Endothelial cell of umbilical vein (primary cell): Measurements from ENCODE around the gene CCR3. TPM values are rescaled to one million over a fixed set of nuclear protein-coding genes. Genes with fewer than 3 reads are reported as not detected.

Source experiments
- BruUV-seq: library from RNA; stranded (reverse); fragments of 400-500 nt; replicated peaks from 2 replicates; lab custom pipeline; 2021; lab: Mats Ljungman, UMichigan
- CTCF ChIA-PET: fragments of 300-600, 350-600 bp; sonication (Branson Sonifier 250); formaldehyde crosslinking; loops from one replicate; lab custom pipeline; 2021; ENCODE audit warnings: antibody characterized with exemption, inconsistent platforms; lab: Charles Lee
- POLR2A ChIA-PET: fragments of 300-600, 350-600 bp; sonication (Branson Sonifier 250); formaldehyde crosslinking; loops from one replicate; lab custom pipeline; 2021; ENCODE audit warnings: antibody characterized with exemption, inconsistent platforms; lab: Charles Lee
- DNase-seq: peaks from one replicate; pipeline ENCODE4 v3.0.0-alpha.2; 2011; ENCODE audit warnings: low read depth, low spot score
- FAIRE-seq: peaks from 2 replicates; lab custom pipeline; 2011; peaks lifted over from hg19 to GRCh38; lab: Jason Lieb, UNC
- H2AFZ ChIP-seq: 2 replicates; pipeline ENCODE4 v1.6.0; 2012; ENCODE audit warnings: low read depth, low read length, control low read depth, inconsistent platforms
- H3K27ac ChIP-seq: 2 replicates; pipeline ENCODE4 v1.5.1; 2011; ENCODE audit warnings: low read depth, mild to moderate bottlenecking, control low read depth, low read length, moderate library complexity; ENCODE audit not compliant: insufficient read depth
- H3K27me3 ChIP-seq, 2 experiments: 2 replicates each; pipeline versions ENCODE4 v1.6.0 to v1.6.1; 2011; ENCODE audit warnings: low read length in 2 of 2, mixed read lengths in 1 of 2; ENCODE audit not compliant: control insufficient read depth in 2 of 2, insufficient read depth in 2 of 2
- H3K36me3 ChIP-seq, 2 experiments: 2 replicates in 1 of 2; 3 replicates in 1 of 2; pipeline ENCODE4 v1.5.1; 2011; ENCODE audit warnings: low read length in 2 of 2, mild to moderate bottlenecking in 1 of 2, moderate library complexity in 1 of 2; ENCODE audit not compliant: control insufficient read depth in 2 of 2, insufficient read depth in 2 of 2; ENCODE audit errors: extremely low read depth in 1 of 2
- H3K4me1 ChIP-seq: 3 replicates; pipeline ENCODE4 v1.5.1; 2011; ENCODE audit warnings: mild to moderate bottlenecking, low read length; ENCODE audit not compliant: control insufficient read depth, insufficient read depth; ENCODE audit errors: extremely low read depth
- H3K4me2 ChIP-seq: 2 replicates; pipeline ENCODE4 v1.6.1; 2011; ENCODE audit warnings: low read length, control low read depth, mixed read lengths; ENCODE audit not compliant: insufficient read depth
- H3K4me3 ChIP-seq, 3 experiments: fragments of 200-600 bp in 1 of 3; sonication (generic), shearing (Covaris generic) in 1 of 3; replicated peaks in 1 of 3; 2 replicates each; pipeline ENCODE4 v1.5.1; 2011 to 2016; ENCODE audit warnings: control low read depth in 3 of 3, low read length in 3 of 3, mild to moderate bottlenecking in 2 of 3, inconsistent platforms in 1 of 3, low read depth in 1 of 3, moderate library complexity in 1 of 3; ENCODE audit not compliant: insufficient read depth in 1 of 3
- H3K79me2 ChIP-seq: 2 replicates; pipeline ENCODE4 v1.6.0; 2012; ENCODE audit warnings: low read length, inconsistent platforms; ENCODE audit not compliant: control insufficient read depth, insufficient read depth
- H3K9ac ChIP-seq: replicated peaks from 2 replicates; pipeline ENCODE3; 2011; ENCODE audit warnings: low read length, control low read depth; ENCODE audit not compliant: insufficient read depth; ENCODE audit errors: extremely low read depth
- H3K9me1 ChIP-seq: replicated peaks from 3 replicates; pipeline ENCODE4 v1.6.0; 2011; ENCODE audit warnings: mild to moderate bottlenecking, low read length; ENCODE audit not compliant: control insufficient read depth, insufficient read depth; ENCODE audit errors: extremely low read depth
- H3K9me3 ChIP-seq: replicated peaks from 2 replicates; pipeline ENCODE4 v1.5.1; 2012; ENCODE audit warnings: low read length, inconsistent platforms; ENCODE audit not compliant: control insufficient read depth, insufficient read depth
- H4K20me1 ChIP-seq: replicated peaks from 2 replicates; pipeline ENCODE3; 2011; ENCODE audit warnings: mild to moderate bottlenecking, low read length; ENCODE audit not compliant: control insufficient read depth, insufficient read depth; ENCODE audit errors: extremely low read depth
- EZH2 ChIP-seq: IDR thresholded peaks from 2 replicates; pipeline ENCODE4 v1.6.1; 2012; ENCODE audit warnings: borderline replicate concordance, low read depth, mild to moderate bottlenecking, moderate library complexity, low read length, inconsistent platforms; ENCODE audit not compliant: severe bottlenecking
- FOS ChIP-seq: IDR thresholded peaks from 2 replicates; pipeline ENCODE4 v1.6.1; 2011; ENCODE audit warnings: mild to moderate bottlenecking, low read length, moderate library complexity, borderline replicate concordance; ENCODE audit not compliant: insufficient read depth
- MYC ChIP-seq: IDR thresholded peaks from one replicate; pipeline ENCODE4 v1.6.1; 2011; ENCODE audit warnings: mild to moderate bottlenecking, low read depth, low read length
- POLR2A ChIP-seq: IDR thresholded peaks from 2 replicates; pipeline ENCODE4 v1.6.1; 2012; ENCODE audit warnings: low read depth, mild to moderate bottlenecking, control low read depth, low read length
- POLR2AphosphoS5 ChIP-seq: IDR thresholded peaks from 2 replicates; pipeline ENCODE4 v1.6.1; 2012; ENCODE audit warnings: low read depth, mild to moderate bottlenecking, control low read depth, low read length, moderate library complexity; ENCODE audit not compliant: insufficient read depth
- dilution Hi-C: fragments of 300-500 bp; cut with MboI; formaldehyde crosslinking; loops from one replicate; pipeline ENCODE4 v1.15.0; 2019; ENCODE audit warnings: low sequenced_read_pairs; ENCODE audit not compliant: extremely low pct_ligation_motif_present
- intact Hi-C: fragments of 100-400 bp; cut with micrococcal nuclease; formaldehyde crosslinking; loops from one replicate; pipeline ENCODE4 v1.10.0; 2022
- polyA plus RNA-seq, 4 experiments: library from polyadenylated mRNA; depleted of rRNA in 3 of 4; stranded (reverse) in 3 of 4; unstranded in 1 of 4; fragments of >200 nt; gene quantifications; 2 replicates each; pipeline versions ENCODE4 v1.2.1 to v1.2.3, GENCODE V29; 2011 to 2012; ENCODE audit warnings: missing spikeins in 1 of 4
- total RNA-seq: library from RNA; stranded (reverse); gene quantifications from 2 replicates; pipeline ENCODE4 v1.2.3, GENCODE V29; 2021
- TF ChIP-seq, protein P1 (sequence below), 2 donors: IDR thresholded peaks; 1 replicate in 1 of 2; 2 replicates in 1 of 2; pipeline ENCODE4 v1.5.1; 2011; ENCODE audit warnings: low read length in 2 of 2, mild to moderate bottlenecking in 2 of 2, moderate library complexity in 2 of 2, control low read depth in 1 of 2, inconsistent platforms in 1 of 2, low read depth in 1 of 2; ENCODE audit not compliant: insufficient read depth in 1 of 2; ENCODE audit errors: extremely low read depth in 1 of 2

Gene CCR3
- total and polyA plus RNA-seq, 2 donors (not counting 3 experiments of a cell fraction or from before 2014, with no cell fraction given), result not detected

DNA sequence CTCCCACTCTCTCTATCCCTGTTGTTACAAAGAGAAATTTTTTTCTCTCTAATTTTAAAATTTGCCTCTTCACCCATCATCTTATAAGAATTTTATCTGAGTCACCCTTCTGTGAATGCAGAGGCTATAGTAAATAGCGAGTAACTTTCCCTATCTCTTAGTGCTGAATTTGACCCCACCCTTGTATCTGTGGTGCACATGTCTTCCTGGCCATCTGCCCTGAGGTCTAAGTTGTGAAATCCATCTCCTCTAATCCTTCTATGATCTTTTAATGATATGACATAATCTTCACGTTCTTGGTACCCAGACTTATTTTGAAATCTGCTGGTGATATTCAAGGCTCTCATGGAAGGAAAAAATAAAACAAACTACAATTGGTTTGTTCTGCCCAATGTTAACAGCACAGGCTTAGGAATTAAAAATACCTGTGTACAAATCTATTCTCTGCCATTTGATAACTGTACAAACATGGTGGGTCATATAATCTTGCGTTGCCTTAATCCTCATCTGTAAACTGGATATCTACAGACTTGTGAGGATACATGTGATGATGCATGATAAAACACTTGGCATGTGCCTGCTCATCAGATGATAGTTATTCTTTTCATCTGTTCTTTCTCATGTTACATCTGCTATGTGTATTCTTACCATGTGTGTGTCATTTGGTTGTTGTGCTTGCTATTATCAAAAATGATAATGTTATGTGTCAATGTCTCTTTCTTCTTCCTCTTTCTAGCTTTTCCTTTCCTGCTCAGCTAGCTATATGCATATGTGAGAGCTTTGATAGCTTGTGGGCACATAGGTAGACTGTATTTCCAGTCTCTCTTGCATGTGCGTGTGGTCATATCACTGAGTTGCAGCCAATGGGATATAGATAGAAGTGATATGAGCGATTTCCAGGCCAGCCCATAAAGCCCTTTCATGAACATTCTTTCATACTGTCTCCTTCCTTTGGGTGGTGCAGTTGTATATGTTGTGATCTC is 13.7 kb upstream of the CCR3 start:
- H3K9ac ChIP-seq, result no peak overlapping the region
- CTCF ChIA-PET, result no interaction called here
- no peaks in the 10 kb centered on the region for H3K27me3 ChIP-seq
- POLR2A ChIA-PET, result no interaction called here
- no peaks in the 10 kb centered on the region for H3K9me3 ChIP-seq
- no peak overlapping the region for H3K4me2 ChIP-seq
- no TSS peak for BruUV-seq
- no peak for FAIRE-seq
- H4K20me1 ChIP-seq, result no peaks in the 10 kb centered on the region
- DNase-seq, result no peak
- no peak overlapping the region for H2AFZ ChIP-seq
- TF ChIP-seq MYC (no peak), POLR2A (no peak), FOS (no peak), EZH2 (no peak), POLR2AphosphoS5 (no peak)
- TF ChIP-seq, protein P1, sequence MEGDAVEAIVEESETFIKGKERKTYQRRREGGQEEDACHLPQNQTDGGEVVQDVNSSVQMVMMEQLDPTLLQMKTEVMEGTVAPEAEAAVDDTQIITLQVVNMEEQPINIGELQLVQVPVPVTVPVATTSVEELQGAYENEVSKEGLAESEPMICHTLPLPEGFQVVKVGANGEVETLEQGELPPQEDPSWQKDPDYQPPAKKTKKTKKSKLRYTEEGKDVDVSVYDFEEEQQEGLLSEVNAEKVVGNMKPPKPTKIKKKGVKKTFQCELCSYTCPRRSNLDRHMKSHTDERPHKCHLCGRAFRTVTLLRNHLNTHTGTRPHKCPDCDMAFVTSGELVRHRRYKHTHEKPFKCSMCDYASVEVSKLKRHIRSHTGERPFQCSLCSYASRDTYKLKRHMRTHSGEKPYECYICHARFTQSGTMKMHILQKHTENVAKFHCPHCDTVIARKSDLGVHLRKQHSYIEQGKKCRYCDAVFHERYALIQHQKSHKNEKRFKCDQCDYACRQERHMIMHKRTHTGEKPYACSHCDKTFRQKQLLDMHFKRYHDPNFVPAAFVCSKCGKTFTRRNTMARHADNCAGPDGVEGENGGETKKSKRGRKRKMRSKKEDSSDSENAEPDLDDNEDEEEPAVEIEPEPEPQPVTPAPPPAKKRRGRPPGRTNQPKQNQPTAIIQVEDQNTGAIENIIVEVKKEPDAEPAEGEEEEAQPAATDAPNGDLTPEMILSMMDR (IDR thresholded peaks at IDR 0.05; ENCODE audit: extremely low read depth in 1 of 2, insufficient read depth in 1 of 2, low read depth in 1 of 2, low read length in 2 of 2), result no peak
- no peak overlapping the region for H3K27ac ChIP-seq
- dilution Hi-C loops (no loop called here), intact Hi-C loops (no loop called here)
- H3K79me2 ChIP-seq, result no peaks in the 10 kb centered on the region
- no peaks in the 10 kb centered on the region for H3K9me1 ChIP-seq
- no peaks in the 10 kb centered on the region for H3K36me3 ChIP-seq
- no peaks in the 10 kb centered on the region for H3K4me1 ChIP-seq
- H3K4me3 ChIP-seq, result no peak overlapping the region
